HG03159 (cell line): ENCODE measurements around the gene UCHL1.
"Not testable (repeated sequence)": the region's sequence is repeated elsewhere in the genome, so short reads cannot be mapped to it uniquely, and the experiment has no call there.

Source experiments
- ATAC-seq: cut with Tn5 transposase; IDR thresholded peaks from one replicate; pipeline ENCODE4 v1.9.1; 2021; ENCODE audit warnings: mild to moderate bottlenecking, moderate library complexity; ENCODE audit not compliant: unreplicated experiment

The UCHL1 gene

GRCh38 chr4:41287852-41288251 lies 31.1 kb downstream of the UCHL1 start:
- ATAC-seq = no peak

GRCh38 chr4:41288254-41288653 lies 31.5 kb downstream of the UCHL1 start:
- no peak for ATAC-seq

- ATAC-seq = no peak
Observed at GRCh38 chr4:41290479-41290878, 33.8 kb downstream of the UCHL1 start.

DNA sequence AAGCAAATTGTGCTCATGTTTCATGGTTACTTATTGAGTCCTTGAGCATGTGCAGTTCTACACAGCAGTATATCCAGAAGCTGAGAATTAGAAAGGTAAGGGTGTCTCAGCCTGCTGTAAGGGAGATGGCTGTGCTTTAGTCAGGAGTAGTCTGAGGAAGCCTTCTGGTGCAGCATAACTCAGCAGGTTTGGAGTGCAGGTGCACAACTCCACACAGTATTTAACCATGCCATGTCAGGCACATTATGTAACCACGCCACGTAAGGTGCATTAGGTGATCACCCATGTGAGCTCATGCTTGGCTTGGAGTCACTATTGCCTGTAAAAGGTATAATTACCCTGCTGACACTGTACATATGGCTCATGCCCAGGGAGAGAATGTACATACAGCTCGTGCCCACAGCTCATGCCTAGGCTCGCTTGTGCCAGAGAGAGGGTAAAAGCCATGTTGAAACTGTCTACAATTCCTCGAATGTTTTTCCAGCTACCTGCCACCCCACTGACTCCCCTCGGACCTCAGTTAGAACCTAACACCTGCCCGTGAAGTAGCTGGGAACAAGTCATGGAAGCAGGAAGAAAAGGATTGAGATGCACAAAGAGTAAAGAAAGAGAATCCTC lies 37.8 kb downstream of the UCHL1 start:
- no peak for ATAC-seq

- ATAC-seq = no peak
Observed at GRCh38 chr4:41296995-41297394, 40.3 kb downstream of the UCHL1 start.

DNA sequence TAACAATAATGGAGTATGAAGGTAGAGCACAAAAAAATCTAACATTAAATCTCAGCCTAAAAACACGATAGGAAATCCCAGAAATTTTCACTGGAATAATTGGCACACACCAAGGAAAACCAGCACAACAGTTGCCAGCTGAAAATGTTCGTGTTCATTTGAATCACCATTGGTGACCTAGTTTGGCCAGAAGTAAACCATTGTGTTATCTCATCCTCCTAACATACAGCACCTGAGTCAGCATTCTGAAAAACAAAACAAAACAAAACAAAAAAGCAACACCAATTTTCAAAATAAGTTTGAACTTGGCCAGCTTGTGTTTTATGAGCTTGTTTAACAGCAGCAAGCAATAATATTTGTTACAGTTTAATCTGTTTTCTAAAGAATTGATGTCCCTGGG lies 41.1 kb downstream of the UCHL1 start:
- no peak for ATAC-seq

- ATAC-seq = no peak
Observed at GRCh38 chr4:41299486-41299885, 42.8 kb downstream of the UCHL1 start.

DNA sequence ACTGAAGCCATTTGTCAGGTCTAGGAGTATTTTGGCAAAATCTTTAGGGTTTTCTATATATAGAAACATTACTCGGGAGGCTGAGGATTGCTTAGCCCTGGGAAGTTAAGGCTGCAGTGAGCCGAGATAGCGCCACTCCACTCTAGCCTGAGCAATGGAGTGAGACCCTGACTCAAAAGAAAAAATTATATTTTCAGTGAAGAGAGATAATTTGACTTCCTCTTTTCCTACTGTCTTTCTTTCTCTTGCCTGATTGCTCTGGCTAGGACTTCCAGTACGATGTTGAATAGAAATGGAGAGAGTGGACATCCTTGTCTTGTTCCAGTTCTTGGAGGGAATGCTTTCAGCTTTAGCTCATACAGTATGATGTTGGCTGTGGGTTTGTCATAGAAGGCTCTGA lies 44.4 kb downstream of the UCHL1 start:
- no peak for ATAC-seq

DNA sequence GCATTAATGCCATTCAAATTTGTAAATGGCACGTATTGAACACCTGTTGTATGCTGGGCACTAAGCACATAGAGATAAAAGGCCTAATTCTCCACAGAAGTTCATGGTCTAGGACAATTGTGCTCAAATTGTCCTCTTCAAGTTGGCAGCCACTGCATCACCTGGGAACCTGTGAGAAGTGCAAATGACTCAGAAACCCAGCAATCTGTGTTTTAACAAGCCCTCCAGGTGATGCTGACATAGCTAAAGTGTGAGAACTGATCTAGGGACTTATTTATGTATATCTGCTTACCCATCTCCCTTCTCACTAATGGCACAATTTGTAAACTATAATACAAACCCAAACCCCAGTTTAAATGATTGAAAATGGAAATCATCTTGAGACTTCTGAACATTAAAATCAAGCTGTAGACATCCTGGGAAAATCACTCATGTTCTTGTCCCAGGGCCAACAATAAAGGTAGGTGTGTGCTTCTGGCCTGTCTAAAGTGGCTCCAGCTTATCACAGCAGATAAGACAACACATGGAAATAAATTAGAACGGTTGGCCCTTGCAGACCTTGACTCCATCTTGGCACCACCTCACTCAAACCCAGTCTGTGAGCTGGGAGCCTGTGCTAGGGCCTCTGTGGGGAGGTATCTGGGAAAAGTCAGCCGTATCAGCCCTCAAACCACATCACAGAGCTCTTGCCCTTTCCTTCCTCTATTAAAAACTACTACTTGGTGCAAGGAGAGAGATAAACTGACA lies 46.8 kb downstream of the UCHL1 start:
- no peak for ATAC-seq

- no peak for ATAC-seq
Observed at GRCh38 chr4:41304221-41304620, 47.5 kb downstream of the UCHL1 start.

GRCh38 chr4:41305476-41305875 lies 48.7 kb downstream of the UCHL1 start:
- ATAC-seq = no peak

GRCh38 chr4:41307638-41308037 lies 50.9 kb downstream of the UCHL1 start:
- ATAC-seq = no peak

DNA sequence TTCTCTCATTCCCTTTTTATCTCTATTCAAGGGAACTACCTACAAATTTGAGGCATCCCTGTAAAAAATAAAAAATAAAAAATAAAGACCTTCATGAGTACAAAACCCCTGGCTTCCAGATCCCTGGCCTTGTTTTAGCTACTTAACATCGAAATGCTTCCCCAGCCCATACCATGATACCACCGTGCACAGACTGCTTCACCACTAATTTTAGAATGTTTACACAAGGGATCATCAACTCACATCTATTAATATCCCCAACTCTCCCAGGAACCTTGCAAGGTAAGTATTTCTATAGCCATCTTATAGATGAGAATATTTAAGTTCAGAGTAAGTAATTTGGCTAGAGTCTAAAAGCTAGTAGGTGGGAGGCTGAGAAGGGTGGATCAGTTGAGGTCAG lies 51.7 kb downstream of the UCHL1 start:
- ATAC-seq = no peak

DNA sequence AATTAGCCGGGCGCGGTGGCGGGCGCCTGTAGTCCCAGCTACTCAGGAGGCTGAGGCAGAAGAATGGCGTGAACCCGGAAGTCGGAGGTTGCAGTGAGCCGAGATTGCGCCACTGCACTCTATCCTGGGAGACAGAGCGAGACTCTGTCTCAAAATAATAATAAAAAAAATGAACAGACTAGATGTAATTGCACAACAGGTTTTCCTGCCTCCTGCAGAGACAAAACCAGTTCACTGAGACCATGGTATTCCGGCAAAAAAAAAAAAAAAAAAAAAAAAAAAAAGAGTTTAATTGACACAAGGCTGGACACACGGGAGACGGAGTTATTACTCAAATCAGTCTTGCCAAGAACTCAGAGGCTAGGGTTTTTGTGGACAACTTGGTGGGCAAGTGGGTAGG lies 58.7 kb downstream of the UCHL1 start:
- not testable (repeated sequence) for ATAC-seq

GRCh38 chr4:41315862-41316261 lies 59.1 kb downstream of the UCHL1 start:
- ATAC-seq = no peak
